CD4-positive, alpha-beta T cell (primary cell): ENCODE results near the gene ZMYND19. TPM values are rescaled to one million over a fixed set of nuclear protein-coding genes. Genes with fewer than 3 reads are reported as not detected.
"Not testable (repeated sequence)": the region's sequence is repeated elsewhere in the genome, so short reads cannot be mapped to it uniquely, and the experiment has no call there.

Experiments
- ATAC-seq: fragments of 200-7000 bp; cut with Tn5 transposase; one replicate; pipeline ENCODE4 v1.10.0; 2022; ENCODE audit warnings: mild to moderate bottlenecking; ENCODE audit not compliant: poor library complexity
- CTCF ChIA-PET: fragments of 350-600 bp; sonication (Branson Sonifier 250); formaldehyde crosslinking; loops from one replicate; lab custom pipeline; 2021; ENCODE audit warnings: antibody characterized with exemption, inconsistent platforms; lab: Charles Lee
- POLR2A ChIA-PET: fragments of 350-600 bp; sonication (Branson Sonifier 250); formaldehyde crosslinking; loops from one replicate; lab custom pipeline; 2021; ENCODE audit warnings: antibody characterized with exemption, inconsistent platforms; lab: Charles Lee
- DNase-seq, 14 experiments: peaks; one replicate each; pipeline ENCODE4 v3.0.0-alpha.2; 2013 to 2020; ENCODE audit warnings: mixed read lengths in 2 of 14
- H3K27ac ChIP-seq, 2 donors: one replicate each; pipeline versions ENCODE4 v1.5.1 to v1.7.0; 2013; ENCODE audit warnings: low read length in 2 of 2, low read depth in 1 of 2, mild to moderate bottlenecking in 1 of 2
- H3K27me3 ChIP-seq, 2 experiments: 1 replicate in 1 of 2; 2 replicates in 1 of 2; pipeline versions ENCODE4 v1.6.1 to v1.7.0; 2013; ENCODE audit warnings: low read length in 2 of 2, control low read depth in 1 of 2, mild to moderate bottlenecking in 1 of 2, moderate library complexity in 1 of 2; ENCODE audit not compliant: insufficient read depth in 2 of 2, control insufficient read depth in 1 of 2
- H3K36me3 ChIP-seq: one replicate; pipeline ENCODE4 v1.6.1; 2013; ENCODE audit warnings: low read length, control low read depth; ENCODE audit not compliant: insufficient read depth
- H3K4me1 ChIP-seq: one replicate; pipeline ENCODE4 v1.6.1; 2013; ENCODE audit warnings: low read length, control low read depth; ENCODE audit not compliant: insufficient read depth
- H3K4me3 ChIP-seq: one replicate; pipeline ENCODE4 v1.5.1; 2013; ENCODE audit warnings: mild to moderate bottlenecking, low read length, moderate library complexity
- H3K9me3 ChIP-seq, 2 experiments: 1 replicate in 1 of 2; 2 replicates in 1 of 2; pipeline versions ENCODE4 v1.6.1 to v1.7.0; 2013; ENCODE audit warnings: low read length in 2 of 2, mild to moderate bottlenecking in 2 of 2, control low read depth in 1 of 2, moderate library complexity in 1 of 2; ENCODE audit not compliant: control insufficient read depth in 1 of 2, insufficient read depth in 1 of 2
- H3K27ac Mint-ChIP-seq: one replicate; pipeline ENCODE4 v1.8.0; 2020; ENCODE audit warnings: mixed read lengths
- H3K27me3 Mint-ChIP-seq: one replicate; pipeline ENCODE4 v1.8.0; 2021; ENCODE audit warnings: mixed read lengths
- H3K36me3 Mint-ChIP-seq: one replicate; pipeline ENCODE4 v1.8.0; 2021; ENCODE audit warnings: low read depth, mixed read lengths
- H3K4me1 Mint-ChIP-seq: one replicate; pipeline ENCODE4 v1.8.0; 2021; ENCODE audit warnings: low read depth, mixed read lengths
- H3K4me3 Mint-ChIP-seq: one replicate; pipeline ENCODE4 v1.8.0; 2020; ENCODE audit warnings: mild to moderate bottlenecking, mixed read lengths
- H3K9me3 Mint-ChIP-seq: one replicate; pipeline ENCODE4 v1.8.0; 2020; ENCODE audit warnings: mixed read lengths
- CTCF ChIP-seq: fragments of 200-600 bp; IDR thresholded peaks from one replicate; pipeline ENCODE4 v1.8.0; 2022; ENCODE audit warnings: antibody characterized with exemption, mild to moderate bottlenecking
- intact Hi-C, 2 experiments: fragments of 100-400 bp; cut with DNase I in 1 of 2; cut with micrococcal nuclease in 1 of 2; formaldehyde crosslinking; loops; one replicate each; pipeline versions ENCODE4 v1.15.1 to v1.9.0; 2023 to 2025; cut with DNase I, micrococcal nuclease
- total RNA-seq, 174 experiments: library from RNA in 2 of 174; stranded (reverse) in 2 of 174; gene quantifications; one replicate each; pipeline ENCODE4 v1.2.3 and lab custom pipeline; 2021 to 2026

Gene ZMYND19
- total RNA-seq, 2 experiments from 2014 or later: 8.6 to 11.3 TPM

GRCh38 chr9:137574192-137574591 is 16.1 kb downstream of the ZMYND19 start:
- DNase-seq: no peak
- peaks cover 39% of the 10 kb centered on the region for H3K36me3 ChIP-seq
- H3K4me1 ChIP-seq: peaks cover 34% of the 10 kb centered on the region
- peaks cover 55% of the 10 kb centered on the region for H3K36me3 Mint-ChIP-seq
- no peak for ATAC-seq
- intact Hi-C loops: no loop called here
- TF ChIP-seq CTCF: no peak
- H3K4me3 ChIP-seq: no peak overlapping the region
- no peaks in the 10 kb centered on the region for H3K9me3 ChIP-seq
- H3K4me3 Mint-ChIP-seq: no peak overlapping the region
- H3K27me3 ChIP-seq: no peaks in the 10 kb centered on the region
- ChIA-PET CTCF (interaction anchor here (0.6 kb wide), 1 partner anchor 116 kb away, joined by 3 read pairs; no protein-coding TSS in a partner anchor), POLR2A (no interaction called here)
- H3K27me3 Mint-ChIP-seq: no peaks in the 10 kb centered on the region
- no peak overlapping the region for H3K27ac Mint-ChIP-seq
- H3K27ac ChIP-seq: no peak overlapping the region
- H3K4me1 Mint-ChIP-seq: peaks cover 37% of the 10 kb centered on the region
- H3K9me3 Mint-ChIP-seq: no peaks in the 10 kb centered on the region

GRCh38 chr9:137570566-137570965 is 19.7 kb downstream of the ZMYND19 start:
- no peak overlapping the region for H3K4me3 ChIP-seq
- Mint-ChIP-seq H3K4me1 (peaks cover 15% of the 10 kb centered on the region), H3K4me3 (no peak overlapping the region), H3K27me3 (no peaks in the 10 kb centered on the region), H3K9me3 (no peaks in the 10 kb centered on the region), H3K27ac (no peak overlapping the region), H3K36me3 (peaks cover 39% of the 10 kb centered on the region)
- H3K36me3 ChIP-seq: peaks cover 32% of the 10 kb centered on the region
- DNase-seq (no peak), ATAC-seq (no peak)
- intact Hi-C loops: no loop called here
- no peak overlapping the region for H3K27ac ChIP-seq
- TF ChIP-seq CTCF: no peak
- CTCF ChIA-PET: no interaction called here
- POLR2A ChIA-PET: no interaction called here
- H3K9me3 ChIP-seq: no peaks in the 10 kb centered on the region
- H3K27me3 ChIP-seq: no peaks in the 10 kb centered on the region
- H3K4me1 ChIP-seq: peaks cover 2% of the 10 kb centered on the region

DNA sequence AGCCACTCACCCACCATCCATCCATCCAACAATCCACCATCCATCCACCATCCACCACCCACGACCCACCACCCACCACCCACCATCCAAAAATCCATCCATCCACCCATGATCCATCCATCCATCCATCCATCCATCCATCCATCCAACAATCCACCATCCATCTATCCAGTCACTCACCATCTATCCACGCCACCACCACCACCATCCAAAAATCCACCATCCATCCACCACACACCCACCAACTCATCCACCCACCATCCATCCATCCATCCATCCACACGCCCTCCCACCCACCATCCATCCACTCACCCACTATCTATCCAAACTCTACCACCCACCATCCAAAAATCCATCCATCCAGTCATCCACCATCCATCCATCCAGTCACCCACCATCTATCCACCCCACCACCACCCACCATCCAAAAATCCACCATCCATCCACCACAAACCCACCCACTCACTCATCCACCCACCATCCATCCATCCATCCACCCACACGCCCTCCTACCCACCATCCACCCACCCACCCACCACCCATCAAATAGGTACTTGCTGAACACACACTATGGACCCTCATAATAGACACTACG is 20.6 kb downstream of the ZMYND19 start:
- no peaks in the 10 kb centered on the region for H3K4me1 ChIP-seq
- no peaks in the 10 kb centered on the region for H3K9me3 ChIP-seq
- H3K27ac ChIP-seq: no peak overlapping the region
- intact Hi-C loops: no loop called here
- TF ChIP-seq CTCF: no peak
- H3K4me1 Mint-ChIP-seq: peaks cover 7% of the 10 kb centered on the region
- DNase-seq: no peak
- peaks cover 26% of the 10 kb centered on the region for H3K36me3 ChIP-seq
- no peaks in the 10 kb centered on the region for H3K27me3 ChIP-seq
- H3K36me3 Mint-ChIP-seq: peaks cover 30% of the 10 kb centered on the region
- CTCF ChIA-PET: no interaction called here
- no peaks in the 10 kb centered on the region for H3K27me3 Mint-ChIP-seq
- ATAC-seq: no peak
- H3K27ac Mint-ChIP-seq: no peak overlapping the region
- H3K4me3 Mint-ChIP-seq: no peak overlapping the region
- no peak overlapping the region for H3K4me3 ChIP-seq
- H3K9me3 Mint-ChIP-seq: no peaks in the 10 kb centered on the region
- POLR2A ChIA-PET: no interaction called here

- CTCF ChIA-PET, H3K9me3 Mint-ChIP-seq, H3K27ac ChIP-seq, H3K4me1 Mint-ChIP-seq, ATAC-seq, H3K4me3 Mint-ChIP-seq, H3K27ac Mint-ChIP-seq, H3K4me3 ChIP-seq, H3K4me1 ChIP-seq, H3K27me3 Mint-ChIP-seq, H3K9me3 ChIP-seq, H3K27me3 ChIP-seq, DNase-seq, intact Hi-C loops: not testable (repeated sequence)
- POLR2A ChIA-PET: interaction anchor here (1.2 kb wide), 1 partner anchor 23 kb away, joined by 3 read pairs; no protein-coding TSS in a partner anchor
- peaks cover 30% of the 10 kb centered on the region for H3K36me3 ChIP-seq
- H3K36me3 Mint-ChIP-seq: peaks cover 34% of the 10 kb centered on the region
Observed at GRCh38 chr9:137568445-137568844, 21.9 kb downstream of the ZMYND19 start.
